Kidney epithelial cell (primary cell): ENCODE measurements around the gene RBM19. TPM values are rescaled to one million over a fixed set of nuclear protein-coding genes. Genes with fewer than 3 reads are reported as not detected.

ENCODE experiments used
- DNase-seq: peaks from one replicate; pipeline ENCODE4 v3.0.0-alpha.2; 2010; ENCODE audit warnings: low read depth
- H3K27me3 ChIP-seq: 2 replicates; pipeline ENCODE4 v1.6.0; 2011; ENCODE audit warnings: low read length; ENCODE audit not compliant: control insufficient read depth, insufficient read depth
- H3K36me3 ChIP-seq: 2 replicates; pipeline ENCODE4 v1.5.1; 2011; ENCODE audit warnings: low read length; ENCODE audit not compliant: control insufficient read depth, insufficient read depth
- H3K4me3 ChIP-seq: 2 replicates; pipeline ENCODE4 v1.5.1; 2011; ENCODE audit warnings: low read depth, mild to moderate bottlenecking, control low read depth, low read length
- CTCF ChIP-seq: IDR thresholded peaks from 2 replicates; pipeline ENCODE4 v1.5.1; 2011; ENCODE audit warnings: mild to moderate bottlenecking, moderate library complexity, low read length, control low read depth, inconsistent platforms; ENCODE audit not compliant: insufficient read depth, poor library complexity, severe bottlenecking
- total RNA-seq: library from RNA; depleted of rRNA; stranded (reverse); fragments of >200 nt; gene quantifications from 2 replicates; pipeline ENCODE4 v1.2.3, GENCODE V29; 2015

The RBM19 gene
- total RNA-seq, 1 donor from 2014 or later, result 30.9 TPM

GRCh38 chr12:113983777-113984448 lies 17.8 kb upstream of the RBM19 start:
- TF ChIP-seq CTCF, result no peak
- Histone ChIP-seq H3K27me3 (no peaks in the 10 kb centered on the region), H3K36me3 (no peaks in the 10 kb centered on the region), H3K4me3 (no peak overlapping the region)
- DNase-seq, result no peak

- H3K27me3 ChIP-seq, result no peaks in the 10 kb centered on the region
- TF ChIP-seq CTCF, result no peak
- no peak overlapping the region for H3K4me3 ChIP-seq
- H3K36me3 ChIP-seq, result no peaks in the 10 kb centered on the region
- DNase-seq, result no peak
These were observed 17.1 kb upstream of the RBM19 start for GRCh38 chr12:113983265-113983664.

- no peaks in the 10 kb centered on the region for H3K27me3 ChIP-seq
- no peak for TF ChIP-seq CTCF
- no peak overlapping the region for H3K4me3 ChIP-seq
- no peaks in the 10 kb centered on the region for H3K36me3 ChIP-seq
- no peak for DNase-seq
These were observed 15.8 kb upstream of the RBM19 start for GRCh38 chr12:113981876-113982275.

GRCh38 chr12:113980537-113981337 lies 14.6 kb upstream of the RBM19 start:
- no peaks in the 10 kb centered on the region for H3K36me3 ChIP-seq
- no peak overlapping the region for H3K4me3 ChIP-seq
- H3K27me3 ChIP-seq, result no peaks in the 10 kb centered on the region
- TF ChIP-seq CTCF, result peak; percentile 97
- DNase-seq, result peak; percentile 14

- Histone ChIP-seq H3K27me3 (no peaks in the 10 kb centered on the region), H3K4me3 (no peak overlapping the region), H3K36me3 (no peaks in the 10 kb centered on the region)
- no peak for DNase-seq
- no peak for TF ChIP-seq CTCF
These were observed 13.9 kb upstream of the RBM19 start for GRCh38 chr12:113980054-113980453.
